K562 (cell line): Measurements from ENCODE around the gene NOD2. TPM values are rescaled to one million over a fixed set of nuclear protein-coding genes. Genes with fewer than 3 reads are reported as not detected.

Experiments used
- ATAC-seq: fragments of 200-7000 bp; cut with Tn5 transposase; 3 replicates; pipeline ENCODE4 v1.9.1; 2020; ENCODE audit warnings: moderate library complexity
- BruUV-seq: library from RNA; stranded (reverse); fragments of 400-500 nt; replicated peaks from 2 replicates; lab custom pipeline; 2021; lab: Mats Ljungman, UMichigan
- CTCF ChIA-PET: fragments of 300-600 bp; formaldehyde crosslinking; extraction: SDS; loops from one replicate; lab custom pipeline; 2021; ENCODE audit warnings: low intra/inter-chr PET ratio; lab: Yijun Ruan, JAX
- POLR2A ChIA-PET: fragments of 300-600, 350-650 bp; sonication (Branson Sonifier 250); formaldehyde crosslinking; extraction: SDS; loops from one replicate; lab custom pipeline; 2021; ENCODE audit warnings: antibody characterized with exemption, inconsistent platforms; lab: Yijun Ruan, JAX
- DNase-seq, 4 experiments: peaks; one replicate each; pipeline versions ENCODE4 v3.0.0 to v3.0.0-alpha.2; 2011 to 2018; ENCODE audit warnings: low spot score in 3 of 4, mixed read lengths in 3 of 4; ENCODE audit errors: extremely low read depth in 1 of 4
- FAIRE-seq: peaks from 2 replicates; lab custom pipeline; 2011; peaks lifted over from hg19 to GRCh38; lab: Jason Lieb, UNC
- H2AFZ ChIP-seq: 2 replicates; pipeline ENCODE4 v1.6.0; 2011; ENCODE audit warnings: low read depth, low read length, control low read depth, inconsistent platforms
- H3K27ac ChIP-seq: fragments of 200-600 bp; 3 replicates; pipeline ENCODE4 v1.8.0; 2011; ENCODE audit warnings: low read depth, mild to moderate bottlenecking, control low read depth, inconsistent platforms, low read length, moderate library complexity, mixed read lengths; ENCODE audit errors: extremely low read depth
- H3K27me3 ChIP-seq, 2 experiments: fragments of 300-600 bp in 1 of 2; 2 replicates in 1 of 2; 3 replicates in 1 of 2; pipeline versions ENCODE4 v1.6.0 to v1.8.0; 2011; ENCODE audit warnings: inconsistent platforms in 2 of 2, low read length in 2 of 2, mild to moderate bottlenecking in 1 of 2, mixed read lengths in 1 of 2, moderate library complexity in 1 of 2; ENCODE audit not compliant: control insufficient read depth in 2 of 2, insufficient read depth in 2 of 2
- H3K36me3 ChIP-seq: fragments of 300-600 bp; 3 replicates; pipeline ENCODE4 v1.8.0; 2011; ENCODE audit warnings: mild to moderate bottlenecking, low read length, inconsistent platforms; ENCODE audit not compliant: control insufficient read depth, insufficient read depth
- H3K4me1 ChIP-seq, 2 experiments: fragments of 200-600 bp in 1 of 2; replicated peaks in 1 of 2; 2 replicates in 1 of 2; 3 replicates in 1 of 2; pipeline versions ENCODE4 v1.5.1 to v1.8.0; 2011; ENCODE audit warnings: inconsistent platforms in 2 of 2, low read length in 2 of 2, mild to moderate bottlenecking in 1 of 2, mixed read lengths in 1 of 2, moderate library complexity in 1 of 2; ENCODE audit not compliant: control insufficient read depth in 2 of 2, insufficient read depth in 2 of 2
- H3K4me2 ChIP-seq: 2 replicates; pipeline ENCODE4 v1.6.1; 2011; ENCODE audit warnings: low read length, control low read depth, inconsistent platforms, mixed read lengths; ENCODE audit not compliant: insufficient read depth
- H3K4me3 ChIP-seq: fragments of 200-600 bp; sonication (generic), shearing (Covaris generic); 2 replicates; pipeline ENCODE4 v1.5.1; 2016; ENCODE audit warnings: control low read depth, inconsistent platforms
- H3K79me2 ChIP-seq: fragments of 200-600 bp; 3 replicates; pipeline ENCODE4 v1.8.0; 2011; ENCODE audit warnings: low read length, inconsistent platforms; ENCODE audit not compliant: control insufficient read depth, insufficient read depth
- H3K9ac ChIP-seq, 2 experiments: 2 replicates each; pipeline versions ENCODE4 v1.6.0 to v1.6.1; 2011; ENCODE audit warnings: low read depth in 2 of 2, low read length in 2 of 2, control low read depth in 1 of 2, inconsistent platforms in 1 of 2, mild to moderate bottlenecking in 1 of 2, mixed read lengths in 1 of 2; ENCODE audit not compliant: insufficient read depth in 1 of 2
- H3K9me1 ChIP-seq: one replicate; pipeline ENCODE4 v1.6.0; 2011; ENCODE audit warnings: inconsistent platforms, mild to moderate bottlenecking, low read length, moderate library complexity; ENCODE audit not compliant: control insufficient read depth, insufficient read depth
- H3K9me3 ChIP-seq: replicated peaks from 2 replicates; pipeline ENCODE4 v1.5.1; 2011; ENCODE audit warnings: low read depth, low read length, inconsistent platforms; ENCODE audit not compliant: control insufficient read depth, insufficient read depth
- H4K20me1 ChIP-seq: replicated peaks from 2 replicates; pipeline ENCODE4 v1.6.1; 2011; ENCODE audit warnings: low read length, inconsistent platforms, mixed read lengths; ENCODE audit not compliant: control insufficient read depth, insufficient read depth
- ZNF217 ChIP-seq: sonication (generic); formaldehyde crosslinking; IDR thresholded peaks from 2 replicates; pipeline ENCODE4 v1.8.0; 2022; ENCODE audit warnings: mild to moderate bottlenecking, missing genetic modification reagents
- ZNF644 ChIP-seq: fragments of 200-800 bp; sonication (Bioruptor generic); IDR thresholded peaks from 2 replicates; pipeline ENCODE4 v1.6.1; 2016; ENCODE audit warnings: low read depth, missing genetic modification characterization, missing compliant biosample characterization
- WGBS: fragments of 100-300 bp; shearing (Covaris generic); methylation state at CpG from one replicate; pipeline ENCODE4 v1.1.6; 2016; ENCODE audit warnings: low coverage, mixed read lengths; ENCODE audit not compliant: insufficient coverage; ENCODE audit errors: missing lambda C conversion rate; 5-methylcytosine and 5-hydroxymethylcytosine counted together
- in situ Hi-C: fragments of 300-500 bp; cut with MboI; formaldehyde crosslinking; loops from 4 replicates; pipeline ENCODE4 v1.15.0; 2018; ENCODE audit warnings: inconsistent platforms, mixed read lengths
- intact Hi-C: fragments of 100-400 bp; cut with micrococcal nuclease; formaldehyde crosslinking; loops from 2 replicates; pipeline ENCODE4 v1.14.2; 2022
- polyA plus RNA-seq, 8 experiments: library from polyadenylated mRNA; depleted of rRNA in 4 of 8; stranded (reverse) in 5 of 8; unstranded in 3 of 8; fragments of >200 nt; fragmentation: Nextera tagmentation in 2 of 8; fragmentation: Illumina TruSeq in 1 of 8; extraction: Ambion mirVana in 2 of 8; extraction: Trizol in 1 of 8; gene quantifications; 2 replicates each; pipeline versions ENCODE4 v1.2.1 to v1.2.3, GENCODE V29; 2011 to 2014; ENCODE audit warnings: inconsistent platforms in 1 of 8, missing spikeins in 1 of 8
- total RNA-seq, 7 experiments: library from RNA; depleted of rRNA in 6 of 7; stranded (reverse); fragments of >200 nt in 6 of 7; fragmentation: Illumina TruSeq in 2 of 7; extraction: Trizol in 2 of 7; gene quantifications; 2 replicates each; pipeline versions ENCODE4 v1.2.1 to v1.2.3, GENCODE V29; 2011 to 2021; ENCODE audit warnings: low replicate concordance in 1 of 7
- TF ChIP-seq, protein P1 (sequence below): sonication (generic); formaldehyde crosslinking; IDR thresholded peaks from 2 replicates; pipeline ENCODE4 v1.8.0; 2023; ENCODE audit warnings: mild to moderate bottlenecking, missing genetic modification reagents
- TF ChIP-seq, protein P2 (sequence below), 2 experiments: fragments of 450-650 bp; formaldehyde crosslinking in 1 of 2; IDR thresholded peaks; 2 replicates each; pipeline versions ENCODE4 v1.4.0 to v1.6.1; 2014 to 2020; ENCODE audit warnings: mild to moderate bottlenecking in 2 of 2, borderline replicate concordance in 1 of 2, low read depth in 1 of 2
- TF ChIP-seq, protein P3 (sequence below): fragments of 250-450 bp; sonication (Bioruptor Pico); IDR thresholded peaks from 2 replicates; pipeline ENCODE4 v1.8.0; 2021; ENCODE audit warnings: moderate library complexity, mild to moderate bottlenecking, inconsistent platforms

The NOD2 gene
- total and polyA plus RNA-seq, 9 of the 15 experiments (the other 6 are each of a cell fraction or from before 2014, with no cell fraction given) = 0.04 TPM; not detected in 8

DNA sequence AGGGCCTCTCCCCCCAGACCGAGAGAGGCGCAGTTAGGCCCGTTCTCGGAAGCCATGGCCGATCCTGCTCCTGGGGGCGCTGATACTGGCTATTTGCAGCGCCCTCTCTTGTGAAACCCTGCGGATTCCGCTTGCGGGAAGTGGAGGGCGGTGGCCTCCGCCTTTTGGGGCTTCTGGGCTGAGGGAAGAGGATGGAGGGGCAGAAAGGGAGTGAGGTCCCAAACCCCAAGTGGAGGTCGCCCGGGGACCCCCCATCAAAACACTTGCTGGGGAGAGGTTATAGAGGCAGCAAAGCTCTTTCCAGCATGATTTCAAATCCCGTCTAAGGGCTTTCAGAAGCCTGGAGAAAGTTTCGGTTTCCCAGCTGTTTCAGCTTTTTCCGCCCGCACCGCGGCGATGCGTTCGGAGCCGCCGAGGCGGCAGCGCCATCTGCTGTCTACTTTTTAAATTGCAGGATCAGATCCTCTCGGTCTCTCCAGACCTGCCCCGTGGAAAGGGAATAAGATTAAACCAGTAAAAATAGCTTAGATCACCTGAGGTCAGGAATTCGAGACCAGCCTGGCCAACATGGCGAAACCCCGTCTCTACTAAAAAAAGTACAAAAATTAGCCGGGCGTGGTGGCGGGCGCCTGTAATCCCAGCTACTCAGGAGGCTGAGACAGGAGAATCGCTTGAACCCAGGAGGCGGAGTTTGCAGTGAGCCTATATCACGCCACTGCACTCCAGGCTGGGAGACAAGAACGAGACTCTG, 28.1 kb upstream of the NOD2 start:
- no peaks in the 10 kb centered on the region for H3K9me3 ChIP-seq
- intact Hi-C loops (loop anchor here (2.0 to 10.0 kb wide), 4 partner anchors 55 to 451 kb away; no protein-coding TSS in a partner anchor), in situ Hi-C loops (loop anchor here (5.0 to 10.0 kb wide), 2 partner anchors 142 to 291 kb away; no protein-coding TSS in a partner anchor)
- no peaks in the 10 kb centered on the region for H3K36me3 ChIP-seq
- ATAC-seq (peak; percentile 94), FAIRE-seq (peak; percentile 89), DNase-seq (peak; percentile 69 to 80 (median 77))
- peak overlapping the region; percentile 41 for H2AFZ ChIP-seq
- WGBS = 8% methylated on average over 38 of the region's 40 CpGs
- no peaks in the 10 kb centered on the region for H3K9me1 ChIP-seq
- ChIA-PET CTCF (interaction anchor here (0.9 to 1.9 kb wide), 2 partner anchors 338 to 451 kb away, joined by 4 to 13 read pairs; no protein-coding TSS in a partner anchor), POLR2A (interaction anchor here (0.6 to 1.1 kb wide), 3 partner anchors 72 to 640 kb away, joined by 3 read pairs; partner anchors contain the start of gene CNEP1R1)
- peaks cover 4 to 14% of the 10 kb centered on the region in 2 experiments; a peak in 3 of 5 replicates for H3K27me3 ChIP-seq
- no peaks in the 10 kb centered on the region for H4K20me1 ChIP-seq
- no peak overlapping the region; the same call in 1 of the 2 replicates for H3K4me3 ChIP-seq
- H3K27ac ChIP-seq = no peak overlapping the region
- H3K4me2 ChIP-seq = peak overlapping the region; percentile 53
- no peaks in the 10 kb centered on the region for H3K79me2 ChIP-seq
- BruUV-seq = no TSS peak
- H3K9ac ChIP-seq = no peak overlapping the region
- peaks cover 0 to 5% of the 10 kb centered on the region in 2 experiments; a peak in 2 of 5 replicates for H3K4me1 ChIP-seq
- TF ChIP-seq ZNF217 (CRISPR knock-in tag) (no peak), ZNF644 (tag) (no peak)
- TF ChIP-seq, protein P1, sequence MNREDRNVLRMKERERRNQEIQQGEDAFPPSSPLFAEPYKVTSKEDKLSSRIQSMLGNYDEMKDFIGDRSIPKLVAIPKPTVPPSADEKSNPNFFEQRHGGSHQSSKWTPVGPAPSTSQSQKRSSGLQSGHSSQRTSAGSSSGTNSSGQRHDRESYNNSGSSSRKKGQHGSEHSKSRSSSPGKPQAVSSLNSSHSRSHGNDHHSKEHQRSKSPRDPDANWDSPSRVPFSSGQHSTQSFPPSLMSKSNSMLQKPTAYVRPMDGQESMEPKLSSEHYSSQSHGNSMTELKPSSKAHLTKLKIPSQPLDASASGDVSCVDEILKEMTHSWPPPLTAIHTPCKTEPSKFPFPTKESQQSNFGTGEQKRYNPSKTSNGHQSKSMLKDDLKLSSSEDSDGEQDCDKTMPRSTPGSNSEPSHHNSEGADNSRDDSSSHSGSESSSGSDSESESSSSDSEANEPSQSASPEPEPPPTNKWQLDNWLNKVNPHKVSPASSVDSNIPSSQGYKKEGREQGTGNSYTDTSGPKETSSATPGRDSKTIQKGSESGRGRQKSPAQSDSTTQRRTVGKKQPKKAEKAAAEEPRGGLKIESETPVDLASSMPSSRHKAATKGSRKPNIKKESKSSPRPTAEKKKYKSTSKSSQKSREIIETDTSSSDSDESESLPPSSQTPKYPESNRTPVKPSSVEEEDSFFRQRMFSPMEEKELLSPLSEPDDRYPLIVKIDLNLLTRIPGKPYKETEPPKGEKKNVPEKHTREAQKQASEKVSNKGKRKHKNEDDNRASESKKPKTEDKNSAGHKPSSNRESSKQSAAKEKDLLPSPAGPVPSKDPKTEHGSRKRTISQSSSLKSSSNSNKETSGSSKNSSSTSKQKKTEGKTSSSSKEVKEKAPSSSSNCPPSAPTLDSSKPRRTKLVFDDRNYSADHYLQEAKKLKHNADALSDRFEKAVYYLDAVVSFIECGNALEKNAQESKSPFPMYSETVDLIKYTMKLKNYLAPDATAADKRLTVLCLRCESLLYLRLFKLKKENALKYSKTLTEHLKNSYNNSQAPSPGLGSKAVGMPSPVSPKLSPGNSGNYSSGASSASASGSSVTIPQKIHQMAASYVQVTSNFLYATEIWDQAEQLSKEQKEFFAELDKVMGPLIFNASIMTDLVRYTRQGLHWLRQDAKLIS (CRISPR knock-in tag) = no peak
- TF ChIP-seq, protein P2, sequence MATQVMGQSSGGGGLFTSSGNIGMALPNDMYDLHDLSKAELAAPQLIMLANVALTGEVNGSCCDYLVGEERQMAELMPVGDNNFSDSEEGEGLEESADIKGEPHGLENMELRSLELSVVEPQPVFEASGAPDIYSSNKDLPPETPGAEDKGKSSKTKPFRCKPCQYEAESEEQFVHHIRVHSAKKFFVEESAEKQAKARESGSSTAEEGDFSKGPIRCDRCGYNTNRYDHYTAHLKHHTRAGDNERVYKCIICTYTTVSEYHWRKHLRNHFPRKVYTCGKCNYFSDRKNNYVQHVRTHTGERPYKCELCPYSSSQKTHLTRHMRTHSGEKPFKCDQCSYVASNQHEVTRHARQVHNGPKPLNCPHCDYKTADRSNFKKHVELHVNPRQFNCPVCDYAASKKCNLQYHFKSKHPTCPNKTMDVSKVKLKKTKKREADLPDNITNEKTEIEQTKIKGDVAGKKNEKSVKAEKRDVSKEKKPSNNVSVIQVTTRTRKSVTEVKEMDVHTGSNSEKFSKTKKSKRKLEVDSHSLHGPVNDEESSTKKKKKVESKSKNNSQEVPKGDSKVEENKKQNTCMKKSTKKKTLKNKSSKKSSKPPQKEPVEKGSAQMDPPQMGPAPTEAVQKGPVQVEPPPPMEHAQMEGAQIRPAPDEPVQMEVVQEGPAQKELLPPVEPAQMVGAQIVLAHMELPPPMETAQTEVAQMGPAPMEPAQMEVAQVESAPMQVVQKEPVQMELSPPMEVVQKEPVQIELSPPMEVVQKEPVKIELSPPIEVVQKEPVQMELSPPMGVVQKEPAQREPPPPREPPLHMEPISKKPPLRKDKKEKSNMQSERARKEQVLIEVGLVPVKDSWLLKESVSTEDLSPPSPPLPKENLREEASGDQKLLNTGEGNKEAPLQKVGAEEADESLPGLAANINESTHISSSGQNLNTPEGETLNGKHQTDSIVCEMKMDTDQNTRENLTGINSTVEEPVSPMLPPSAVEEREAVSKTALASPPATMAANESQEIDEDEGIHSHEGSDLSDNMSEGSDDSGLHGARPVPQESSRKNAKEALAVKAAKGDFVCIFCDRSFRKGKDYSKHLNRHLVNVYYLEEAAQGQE (IDR thresholded peaks at IDR 0.05; ENCODE audit: borderline replicate concordance) = peak; percentile 75; the same call in 1 of the 2 replicates
- TF ChIP-seq, protein P2 (CRISPR knock-in tag; IDR thresholded peaks at IDR 0.05; ENCODE audit: low read depth) = no peak
- TF ChIP-seq, protein P3, sequence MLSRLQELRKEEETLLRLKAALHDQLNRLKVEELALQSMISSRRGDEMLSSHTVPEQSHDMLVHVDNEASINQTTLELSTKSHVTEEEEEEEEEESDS (CRISPR knock-in tag) = no peak
